ENCODE data around the gene SV2B. TPM values are rescaled to one million over a fixed set of nuclear protein-coding genes. Genes with fewer than 3 reads are reported as not detected.
A peak's percentile ranks its signal among the peaks of the same experiment; 100 is the strongest.

SV2B gene
- total and polyA plus RNA-seq, 12 donors, result 0.16 to 7.5 (median 3.0) TPM

DNA sequence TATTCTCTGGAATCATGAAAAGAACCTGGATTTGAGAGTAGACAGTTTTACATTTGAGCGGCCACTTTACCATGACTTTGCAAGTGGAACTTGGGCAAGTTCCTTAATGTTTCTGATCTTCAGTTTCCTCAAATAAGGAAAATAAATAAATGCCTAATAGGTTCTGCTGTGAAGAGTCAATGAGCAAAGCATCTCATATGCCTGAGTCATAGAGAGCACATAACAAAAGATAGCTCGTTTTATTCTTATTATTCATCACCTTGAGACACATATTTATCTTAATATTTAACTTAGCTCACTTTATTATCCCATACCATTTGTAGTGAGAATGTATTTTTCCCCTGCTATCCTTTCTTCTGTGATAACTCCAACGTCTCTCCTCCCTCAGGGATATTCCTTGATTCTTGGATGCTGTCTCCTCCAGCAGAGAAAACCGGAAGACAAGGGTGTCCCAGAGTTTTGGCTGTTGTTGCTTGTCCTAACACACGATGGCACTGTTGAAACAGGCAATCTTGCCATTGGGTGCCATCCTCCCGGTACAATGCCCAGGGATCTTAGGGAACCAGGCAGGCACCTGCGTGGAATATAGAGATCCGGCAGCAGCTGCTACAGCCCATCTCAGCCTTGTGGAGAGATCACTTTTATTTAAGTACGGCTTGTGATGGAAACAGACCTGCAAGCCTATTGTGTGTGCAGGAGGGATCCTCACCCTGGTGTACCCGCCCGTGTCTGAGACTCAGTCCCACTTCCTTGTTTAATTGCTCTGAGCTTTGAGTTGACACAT is 44.3 kb upstream of the SV2B start:
- Histone ChIP-seq H3K27me3 (peaks cover 20% of the 10 kb centered on the region), H3K27ac (no peak overlapping the region), H3K9me3 (replicated peaks in 1 of 3) (no peaks in the 10 kb centered on the region), H3K36me3 (replicated peaks in 1 of 2) (no peaks in the 10 kb centered on the region), H3K4me1 (replicated peaks in 1 of 2) (no peaks in the 10 kb centered on the region), H3K4me3 (no peak overlapping the region)
- DNase-seq, result peak; percentile 69 to 87 (median 78)
- intact Hi-C loops (cut with DNase I), result loop anchor here (2.0 to 5.0 kb wide), 3 partner anchors 172 to 215 kb away; no protein-coding TSS in a partner anchor
- TF ChIP-seq CTCF (IDR thresholded peaks at IDR 0.05) (peak; percentile 62 to 87 (median 80)), POLR2A (IDR thresholded peaks at IDR 0.05) (no peak)
- 24 to 30% (median 26%) methylated on average over 10 to 11 of the region's 11 CpGs for WGBS, 4 donors

- TF ChIP-seq CTCF (IDR thresholded peaks at IDR 0.05) (no peak), POLR2A (IDR thresholded peaks at IDR 0.05) (no peak)
- Histone ChIP-seq H3K4me3 (no peak overlapping the region), H3K27ac (no peak overlapping the region), H3K9me3 (replicated peaks in 1 of 3) (no peaks in the 10 kb centered on the region), H3K36me3 (replicated peaks in 1 of 2) (no peaks in the 10 kb centered on the region), H3K4me1 (replicated peaks in 1 of 2) (no peaks in the 10 kb centered on the region), H3K27me3 (peaks cover 4% of the 10 kb centered on the region)
- 78 to 89% (median 81%) methylated on average over 2 of the region's 2 CpGs for WGBS, 4 donors
- intact Hi-C loops (cut with DNase I), result no loop called here
- DNase-seq, result no peak
Measured at GRCh38 chr15:91061230-91061629, 38.8 kb upstream of the SV2B start.

GRCh38 chr15:91061997-91062396 is 38.1 kb upstream of the SV2B start:
- Histone ChIP-seq H3K27me3 (no peaks in the 10 kb centered on the region), H3K4me1 (replicated peaks in 1 of 2) (no peaks in the 10 kb centered on the region), H3K36me3 (replicated peaks in 1 of 2) (no peaks in the 10 kb centered on the region), H3K27ac (no peak overlapping the region), H3K4me3 (no peak overlapping the region), H3K9me3 (replicated peaks in 1 of 3) (no peaks in the 10 kb centered on the region)
- WGBS, 4 donors, result 75 to 83% (median 82%) methylated on average over 5 of the region's 5 CpGs
- DNase-seq, result no peak
- TF ChIP-seq POLR2A (IDR thresholded peaks at IDR 0.05), result no peak
- no peak for TF ChIP-seq CTCF (IDR thresholded peaks at IDR 0.05)
- intact Hi-C loops (cut with DNase I), result no loop called here

- no peak for DNase-seq
- Histone ChIP-seq H3K9me3 (replicated peaks in 1 of 3) (no peaks in the 10 kb centered on the region), H3K36me3 (replicated peaks in 1 of 2) (no peaks in the 10 kb centered on the region), H3K27me3 (peaks cover 11% of the 10 kb centered on the region), H3K27ac (no peak overlapping the region), H3K4me1 (replicated peaks in 1 of 2) (no peaks in the 10 kb centered on the region), H3K4me3 (no peak overlapping the region)
- intact Hi-C loops (cut with DNase I), result no loop called here
- WGBS, 4 donors, result 69 to 89% (median 82%) methylated on average over 2 of the region's 2 CpGs
- TF ChIP-seq CTCF (IDR thresholded peaks at IDR 0.05) (no peak), POLR2A (IDR thresholded peaks at IDR 0.05) (no peak)
Measured at GRCh38 chr15:91065505-91065904, 34.6 kb upstream of the SV2B start.

Data from adrenal gland (tissue), 12 donors.